Activated T-helper 9 cell treated with anti-CD3 and anti-CD28 coated beads, Interleukin-2, amount 50 U/mL, for 16 hours (primary cell): ENCODE data around the gene C5orf58.

Source experiments
- DNase-seq: peaks from one replicate; pipeline ENCODE4 v3.0.0-alpha.2; 2020; ENCODE audit warnings: low read depth

Gene C5orf58

DNA sequence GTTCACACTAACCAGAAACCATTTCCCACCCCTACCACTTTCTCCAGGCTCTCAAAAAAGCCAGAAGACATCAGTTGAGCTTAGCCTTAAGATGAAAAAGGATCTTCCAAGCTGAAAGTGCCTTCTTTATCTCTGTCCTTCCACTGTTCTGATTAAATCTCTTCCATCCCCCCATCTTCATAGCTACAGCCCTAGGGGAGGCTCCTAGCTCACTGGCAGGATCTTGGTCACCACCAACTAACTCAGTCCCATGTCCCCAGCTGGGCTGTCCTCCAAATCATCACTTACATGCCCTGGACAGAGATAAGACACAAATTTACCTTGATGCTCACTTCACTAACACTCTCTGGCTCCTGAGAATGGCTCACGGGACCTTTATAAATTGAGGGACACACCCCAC, 50.5 kb downstream of the C5orf58 start:
- DNase-seq: no peak

DNA sequence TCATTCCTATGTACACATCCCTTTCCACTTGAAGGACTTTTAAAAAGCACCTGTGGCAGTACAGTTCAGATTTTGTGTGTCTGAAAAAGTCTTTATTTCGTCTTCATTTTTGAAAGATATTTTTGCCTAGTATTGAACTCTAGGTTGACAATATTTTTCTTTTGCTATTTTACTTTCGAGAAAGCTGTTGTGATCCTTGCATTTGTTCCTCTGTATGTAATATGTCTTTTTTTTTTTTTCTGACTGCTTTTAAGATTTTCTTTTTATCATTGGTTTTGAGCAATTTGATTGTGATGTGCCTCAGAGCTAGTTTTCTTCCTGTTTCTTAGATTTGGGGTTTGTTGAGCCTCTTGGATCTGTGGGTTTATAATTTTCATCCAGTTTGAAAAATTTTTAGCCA, 51.4 kb downstream of the C5orf58 start:
- DNase-seq: no peak

DNA sequence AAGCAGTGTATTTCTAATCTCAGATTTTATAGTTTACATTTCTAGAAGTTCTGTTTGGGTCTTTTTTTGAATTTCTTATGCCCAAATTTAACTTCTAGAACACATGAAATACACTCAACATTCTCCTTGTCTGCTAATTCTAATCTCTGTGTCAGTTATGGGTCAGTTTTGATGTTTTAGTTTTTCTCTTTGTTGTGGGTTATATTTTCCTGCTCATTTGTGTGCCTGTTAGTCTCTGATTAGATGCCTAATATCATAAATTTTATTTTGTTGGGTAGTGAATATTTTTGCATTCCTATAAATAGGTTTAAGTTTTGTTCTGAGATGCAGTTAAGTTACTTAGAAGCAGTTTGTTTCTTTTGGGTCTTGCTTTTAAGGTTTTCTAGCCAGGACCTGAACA, 52.4 kb downstream of the C5orf58 start:
- DNase-seq: no peak

DNA sequence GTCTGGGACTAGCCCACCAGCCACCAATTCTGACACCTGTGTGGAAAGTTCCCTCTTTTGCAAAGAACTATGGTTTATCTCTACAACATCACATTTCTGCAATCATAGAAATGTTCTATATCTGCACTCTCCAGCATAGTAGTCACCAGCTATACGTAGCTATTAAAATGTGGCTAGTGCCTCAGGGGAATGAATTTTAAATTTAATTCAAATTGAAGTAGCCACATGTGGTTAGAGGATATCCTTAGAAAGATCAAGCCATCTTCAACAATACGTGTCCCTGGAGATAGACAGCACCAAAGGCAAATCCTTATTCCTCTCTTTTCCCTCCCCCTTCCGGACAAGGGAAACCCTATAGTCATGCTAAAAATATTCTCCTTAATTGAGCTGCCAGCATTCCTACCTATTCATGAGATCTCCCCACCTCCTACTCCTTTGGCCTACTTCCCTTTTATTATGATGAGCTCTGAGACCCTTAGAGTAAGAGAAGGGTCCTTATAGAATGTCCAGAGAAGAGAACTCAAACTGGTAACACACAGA, 53.7 kb downstream of the C5orf58 start:
- DNase-seq: no peak

DNA sequence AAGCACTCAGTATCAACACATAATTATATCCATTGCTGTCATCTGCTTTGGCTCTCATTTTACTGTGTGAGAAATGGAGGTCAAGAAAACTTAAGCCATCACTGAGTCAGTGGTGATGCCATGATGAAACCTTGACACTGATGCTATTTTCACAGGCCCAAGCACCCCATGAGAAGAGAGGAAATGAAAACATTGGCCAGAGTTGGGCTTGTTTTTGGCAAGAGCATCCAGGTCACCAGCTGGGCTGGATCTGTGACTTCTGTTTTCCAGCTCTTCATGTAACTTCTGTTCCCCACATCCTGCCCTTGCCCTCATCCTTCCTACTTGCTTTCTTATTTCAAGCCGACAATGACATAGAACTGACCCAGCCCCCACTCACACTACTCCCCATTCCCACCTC, 54.7 kb downstream of the C5orf58 start:
- DNase-seq: no peak

DNA sequence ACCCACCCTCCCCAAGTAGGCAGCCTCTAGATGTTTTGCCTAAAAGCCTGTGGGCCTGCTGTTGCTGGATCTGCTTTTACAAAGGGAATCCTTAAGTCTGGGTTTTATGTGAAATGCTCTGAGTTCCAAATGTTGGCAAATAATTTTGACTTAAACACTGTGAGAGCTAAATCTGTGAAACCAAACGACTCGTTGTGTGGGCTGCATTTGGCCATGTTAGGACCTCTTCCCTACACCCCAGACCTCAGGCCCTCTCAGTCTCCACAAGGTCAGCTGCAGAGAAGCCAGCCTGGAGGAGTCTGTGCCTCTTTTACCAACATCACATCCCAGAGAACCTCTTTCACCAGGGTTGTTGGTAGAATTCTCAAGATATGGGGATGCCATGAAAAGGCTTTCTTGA, 55.4 kb downstream of the C5orf58 start:
- DNase-seq: no peak

DNA sequence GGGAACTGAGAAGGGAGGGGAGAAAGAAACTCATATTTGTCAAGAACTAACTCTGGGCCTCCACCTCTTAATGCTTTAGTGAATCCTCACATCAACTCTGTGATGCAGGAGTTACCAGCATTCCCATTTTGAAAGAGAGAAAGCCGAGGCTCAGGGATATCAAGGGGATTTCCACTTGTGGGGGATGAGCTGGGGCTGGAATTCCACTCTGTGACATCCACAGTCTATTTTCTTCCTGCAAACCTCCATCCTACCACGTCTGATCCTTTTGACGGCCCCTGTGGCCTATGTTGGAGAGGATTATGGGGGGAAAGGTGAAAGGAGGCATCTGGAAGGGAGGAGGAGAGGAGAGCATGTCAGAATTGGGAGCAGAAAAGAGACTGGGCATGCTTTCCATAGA, 55.8 kb downstream of the C5orf58 start:
- DNase-seq: no peak

DNA sequence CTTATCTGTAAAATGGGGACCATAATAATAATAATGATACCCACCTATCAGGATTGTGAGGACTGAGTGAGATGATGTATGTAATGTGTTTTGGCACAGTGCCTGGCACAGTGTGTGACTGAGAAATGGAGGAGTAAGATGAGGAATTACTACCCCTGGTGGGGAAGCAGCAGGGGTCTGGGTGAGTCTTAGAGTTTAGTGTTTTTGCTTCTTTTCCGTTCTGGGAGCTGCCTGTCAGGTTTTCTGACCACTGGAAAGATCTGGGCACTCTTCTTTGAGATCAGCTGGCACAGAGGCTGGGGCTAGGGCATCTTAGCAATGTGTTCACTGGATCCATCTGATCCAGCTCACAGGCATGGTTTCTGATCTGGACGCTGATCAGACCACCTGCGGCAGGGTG, 56.3 kb downstream of the C5orf58 start:
- DNase-seq: no peak

DNA sequence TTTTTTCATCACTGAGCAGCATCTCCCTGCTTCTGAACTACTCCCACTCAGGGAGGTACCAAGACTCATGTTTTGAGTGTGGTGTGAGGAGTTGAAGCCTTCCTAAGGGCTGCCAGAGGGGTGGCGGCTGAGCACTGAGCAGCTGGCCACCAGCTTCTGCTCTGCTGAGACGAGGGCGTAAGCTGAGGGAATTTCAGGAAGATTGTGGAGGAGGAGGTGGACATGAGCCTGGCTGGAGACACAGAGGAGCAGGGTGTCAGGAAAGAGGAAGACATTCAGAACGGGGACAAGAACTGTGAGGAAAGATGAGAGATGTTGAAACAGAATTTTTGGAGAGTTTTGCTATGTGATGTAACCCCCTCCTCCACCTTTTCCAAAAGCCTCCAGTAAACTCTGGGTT, 57.0 kb downstream of the C5orf58 start:
- DNase-seq: no peak

DNA sequence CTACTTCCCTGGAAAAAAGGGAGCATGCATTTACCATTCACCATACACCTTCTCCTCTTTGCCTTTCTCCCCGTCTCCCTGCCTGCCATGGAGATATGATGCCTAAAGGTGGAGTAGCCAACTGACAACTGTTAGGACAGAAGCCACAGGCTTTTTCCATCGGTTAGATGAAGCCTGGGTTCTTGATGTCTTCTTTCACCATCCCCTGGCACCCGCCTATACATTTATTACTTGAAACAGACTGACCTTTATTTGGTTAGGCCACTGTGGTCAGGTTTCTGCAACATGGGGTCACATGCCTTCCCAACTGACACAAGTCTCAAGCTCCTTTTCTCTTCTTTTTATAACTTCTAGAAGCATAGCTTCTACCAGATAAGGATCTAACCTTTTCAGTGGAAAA, 57.7 kb downstream of the C5orf58 start:
- DNase-seq: no peak

DNA sequence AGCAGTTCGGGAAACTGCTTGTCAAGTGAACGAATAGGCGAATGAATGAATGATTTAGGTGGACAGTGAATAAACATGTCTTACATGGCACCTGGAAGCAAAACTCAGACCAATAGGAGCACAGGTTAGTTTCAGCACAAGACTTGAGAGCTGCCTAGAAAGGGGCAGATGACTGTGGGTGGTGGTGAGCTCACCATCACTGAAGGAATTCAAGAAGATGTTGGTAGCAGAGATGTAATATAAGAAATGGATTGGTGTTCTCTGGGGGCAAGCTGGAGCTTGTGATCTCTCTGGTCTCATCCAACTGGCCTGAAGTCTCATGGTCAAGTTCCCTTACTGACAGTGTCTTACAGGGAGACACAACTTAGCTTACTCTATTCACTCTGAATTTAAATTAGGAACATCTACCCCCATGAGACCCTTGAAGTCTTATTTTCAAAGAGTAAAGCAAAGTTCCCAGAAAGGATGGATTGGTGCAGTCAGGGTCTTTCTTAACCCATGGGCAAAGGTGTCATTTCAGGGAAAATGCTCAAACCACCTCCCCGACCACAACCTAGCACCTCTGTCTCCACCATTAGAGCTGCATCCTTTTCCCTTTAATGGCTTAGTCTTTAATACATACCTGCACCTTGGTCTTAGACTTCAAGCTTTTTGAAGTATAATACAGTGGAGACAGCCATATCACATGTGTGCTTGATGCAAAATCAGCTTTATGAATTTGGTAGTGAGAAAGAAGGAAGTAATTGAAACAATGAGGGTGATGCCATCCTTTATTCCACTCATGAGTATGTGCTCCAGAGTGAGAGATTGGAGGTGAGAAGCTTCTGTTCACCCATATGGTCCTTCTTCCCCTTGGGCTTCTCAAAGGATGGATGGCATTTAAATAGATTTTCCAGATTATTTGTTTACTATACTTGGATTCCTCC, 59.7 kb downstream of the C5orf58 start:
- DNase-seq: no peak

DNA sequence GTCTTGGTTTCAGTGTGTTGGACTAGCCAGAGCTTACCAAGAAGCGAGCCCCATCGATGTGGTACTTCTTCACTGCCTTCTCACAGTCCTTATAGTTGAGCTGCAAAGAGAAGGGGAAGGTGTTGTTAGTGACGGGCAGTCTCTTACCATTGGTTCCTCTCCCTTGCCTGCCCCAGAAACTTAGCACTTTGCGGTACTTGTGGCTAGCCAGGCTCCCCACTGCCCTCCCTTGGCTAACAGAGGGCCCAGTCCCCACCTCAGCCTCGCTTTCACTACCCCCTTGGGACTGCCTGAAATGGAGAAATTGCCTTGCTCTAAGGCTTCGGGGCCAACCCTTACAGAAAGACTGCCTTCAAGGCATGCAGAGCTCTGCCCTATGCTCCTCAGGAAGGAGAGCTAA, 60.5 kb downstream of the C5orf58 start:
- DNase-seq: no peak

DNA sequence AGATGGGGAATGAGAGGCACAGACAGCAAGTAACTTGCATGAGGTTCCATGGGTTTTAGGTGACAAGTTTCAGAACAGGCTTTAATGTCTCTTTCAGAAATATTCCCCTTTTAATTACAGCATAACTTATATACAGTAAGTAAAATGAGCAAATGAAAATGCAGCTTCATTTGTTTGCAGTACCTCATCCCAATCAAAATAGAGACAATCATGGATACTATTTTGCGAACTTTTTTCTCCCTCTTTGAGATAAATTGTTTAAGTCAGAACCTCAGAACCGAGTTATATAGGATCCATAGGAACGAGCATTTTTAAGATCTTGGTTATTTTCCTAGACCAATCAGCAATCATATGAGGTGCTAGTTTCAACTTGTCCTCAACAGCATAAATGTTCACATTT, 61.3 kb downstream of the C5orf58 start:
- no peak for DNase-seq

DNA sequence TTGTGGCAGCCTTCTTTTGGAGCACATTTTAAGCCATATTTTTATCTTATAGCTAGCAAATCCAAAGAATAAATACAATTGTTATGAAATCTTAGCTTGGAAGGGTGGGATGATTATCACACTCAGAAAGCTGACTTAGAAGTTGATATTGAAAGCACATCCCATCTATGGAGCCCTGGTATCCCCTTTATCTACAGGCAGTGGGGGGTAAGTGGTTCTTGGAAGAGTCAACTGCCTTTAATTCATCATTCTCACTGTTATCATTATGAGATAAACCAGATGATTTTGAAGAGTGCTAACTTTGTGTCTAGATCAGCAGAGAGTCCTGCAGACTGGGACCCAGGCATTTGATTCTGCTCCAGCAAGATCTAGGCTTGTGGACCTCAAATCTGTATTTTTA, 61.8 kb downstream of the C5orf58 start:
- DNase-seq: no peak
